HG03196 (cell line): ENCODE data around the gene MED16.
"Not testable (repeated sequence)": the region's sequence is repeated elsewhere in the genome, so short reads cannot be mapped to it uniquely, and the experiment has no call there.

Experiments used
- ATAC-seq: cut with Tn5 transposase; IDR thresholded peaks from one replicate; pipeline ENCODE4 v1.9.1; 2021; ENCODE audit not compliant: unreplicated experiment

The MED16 gene

GRCh38 chr19:911197-912033 is 18.4 kb upstream of the MED16 start:
- no peak for ATAC-seq

DNA sequence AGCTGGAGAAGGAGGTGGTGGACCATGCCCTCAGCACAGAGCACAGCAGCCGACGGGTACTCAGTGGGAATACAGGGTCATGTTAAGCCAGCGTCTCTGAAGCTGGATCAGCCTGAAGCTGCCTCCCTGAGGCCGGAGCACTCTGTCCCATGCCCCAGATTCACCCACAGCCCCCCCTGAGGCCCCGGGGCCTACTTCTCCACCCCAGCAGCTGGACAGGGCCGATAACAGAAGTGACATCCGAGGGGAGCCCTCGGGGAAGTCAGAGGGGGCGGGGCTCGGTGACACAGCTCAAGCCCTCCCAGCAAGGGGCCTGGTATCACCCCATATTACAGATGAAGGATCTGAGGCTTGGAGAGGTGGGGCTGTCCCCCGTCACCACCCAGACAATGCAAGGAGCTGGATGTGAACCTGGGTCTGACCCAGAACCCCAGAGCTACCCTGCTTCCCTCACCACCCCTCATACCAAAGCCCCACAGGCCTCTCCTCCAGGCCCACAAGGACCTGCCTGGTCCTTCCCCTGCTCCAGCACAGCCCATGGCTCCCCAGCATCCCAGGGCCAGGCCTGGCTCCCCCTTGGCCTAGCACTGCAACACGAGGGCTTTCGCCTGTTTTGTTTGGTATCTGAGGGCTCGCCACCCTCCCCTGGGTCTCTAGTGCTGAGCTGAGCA is 14.3 kb upstream of the MED16 start:
- ATAC-seq, result no peak

DNA sequence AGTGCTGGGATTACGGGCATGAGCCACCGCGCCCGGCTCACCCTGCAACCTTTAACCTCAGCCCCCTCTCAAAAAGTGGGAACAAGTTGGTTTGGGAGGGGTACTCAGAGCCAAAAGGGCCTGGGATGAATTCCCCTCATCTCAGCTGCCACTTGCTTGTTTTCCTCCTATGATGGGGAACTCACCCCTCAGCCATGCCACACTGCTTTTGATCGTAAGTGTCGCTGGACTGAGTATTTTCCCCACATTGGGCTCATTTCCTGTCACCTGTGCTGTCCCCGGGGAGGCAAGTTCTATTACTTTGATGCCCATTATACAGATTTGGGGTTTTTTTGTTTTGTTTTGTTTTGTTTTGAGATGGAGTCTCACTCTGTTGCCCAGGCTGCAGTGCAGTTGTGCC is 13.5 kb upstream of the MED16 start:
- no peak for ATAC-seq

- no peak for ATAC-seq
These were observed 11.6 kb upstream of the MED16 start for GRCh38 chr19:904545-904944.

- ATAC-seq, result no peak
These were observed 10.3 kb upstream of the MED16 start for GRCh38 chr19:903266-903797.

GRCh38 chr19:902446-903226 is 9.6 kb upstream of the MED16 start:
- ATAC-seq, result no peak

DNA sequence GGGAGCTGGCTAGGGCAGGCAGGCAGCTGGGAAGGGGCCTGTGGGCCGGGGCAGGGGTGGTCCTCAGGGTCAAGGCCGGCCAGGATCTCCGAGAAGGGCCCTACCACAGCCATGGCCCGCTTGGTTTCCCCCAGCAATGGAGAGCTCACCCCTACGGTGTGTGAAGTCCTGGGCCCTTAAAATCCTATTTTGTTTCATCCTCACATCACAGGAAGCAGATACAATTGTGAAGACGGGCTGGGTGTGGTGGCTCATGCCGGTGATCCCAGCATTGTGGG is 9.0 kb upstream of the MED16 start:
- ATAC-seq, result no peak

GRCh38 chr19:901216-902092 is 8.5 kb upstream of the MED16 start:
- no peak for ATAC-seq

GRCh38 chr19:900302-901111 is 7.5 kb upstream of the MED16 start:
- ATAC-seq, result no peak

DNA sequence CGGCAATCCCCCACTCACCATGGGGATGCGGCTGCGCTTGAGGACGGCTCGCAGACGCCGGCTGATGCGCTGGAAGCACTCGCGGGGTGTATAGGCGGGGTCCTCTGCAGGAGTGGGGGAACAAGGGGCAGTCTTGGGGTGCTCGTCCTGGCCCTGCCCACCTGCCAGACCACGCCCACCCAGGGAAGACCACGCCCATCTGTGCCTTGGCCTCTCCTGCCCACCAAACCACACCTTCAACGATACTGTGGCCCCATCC is 7.0 kb upstream of the MED16 start:
- no peak for ATAC-seq

GRCh38 chr19:899336-900042 is 6.5 kb upstream of the MED16 start:
- ATAC-seq, result no peak

GRCh38 chr19:898663-899062 is 5.7 kb upstream of the MED16 start:
- no peak for ATAC-seq

DNA sequence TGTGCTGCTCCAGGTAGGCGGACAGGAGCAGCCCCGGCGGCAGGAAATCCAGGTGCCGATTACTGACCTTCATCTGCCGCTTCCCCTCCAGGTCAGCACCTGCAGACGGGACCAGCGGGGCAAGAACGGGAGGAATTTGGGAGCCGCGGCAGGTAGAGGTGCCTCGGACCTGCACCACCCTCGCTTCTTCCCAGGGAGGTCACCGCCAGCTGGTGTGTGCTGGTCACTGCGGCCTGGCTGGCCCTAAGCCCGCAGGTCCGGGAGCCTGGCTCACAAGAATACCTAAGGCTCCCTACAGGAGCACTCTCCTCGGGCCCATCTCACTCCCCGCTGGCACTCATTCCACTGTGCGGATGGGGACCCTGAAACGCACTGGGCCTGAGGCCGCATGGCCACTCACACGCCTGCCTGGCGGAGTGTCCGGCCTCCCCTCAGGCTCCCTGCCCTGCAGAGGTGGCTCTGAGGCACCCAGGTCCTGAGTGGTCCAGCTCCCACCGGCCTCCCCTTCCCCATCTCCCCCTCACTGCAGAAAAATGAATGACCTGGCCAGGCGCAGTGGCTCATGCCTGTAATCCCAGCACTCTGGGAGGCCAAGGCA is 4.6 kb upstream of the MED16 start:
- no peak for ATAC-seq

- ATAC-seq, result no peak
These were observed 4.0 kb upstream of the MED16 start for GRCh38 chr19:896999-897398.

GRCh38 chr19:896434-896833 is 3.4 kb upstream of the MED16 start:
- no peak for ATAC-seq

DNA sequence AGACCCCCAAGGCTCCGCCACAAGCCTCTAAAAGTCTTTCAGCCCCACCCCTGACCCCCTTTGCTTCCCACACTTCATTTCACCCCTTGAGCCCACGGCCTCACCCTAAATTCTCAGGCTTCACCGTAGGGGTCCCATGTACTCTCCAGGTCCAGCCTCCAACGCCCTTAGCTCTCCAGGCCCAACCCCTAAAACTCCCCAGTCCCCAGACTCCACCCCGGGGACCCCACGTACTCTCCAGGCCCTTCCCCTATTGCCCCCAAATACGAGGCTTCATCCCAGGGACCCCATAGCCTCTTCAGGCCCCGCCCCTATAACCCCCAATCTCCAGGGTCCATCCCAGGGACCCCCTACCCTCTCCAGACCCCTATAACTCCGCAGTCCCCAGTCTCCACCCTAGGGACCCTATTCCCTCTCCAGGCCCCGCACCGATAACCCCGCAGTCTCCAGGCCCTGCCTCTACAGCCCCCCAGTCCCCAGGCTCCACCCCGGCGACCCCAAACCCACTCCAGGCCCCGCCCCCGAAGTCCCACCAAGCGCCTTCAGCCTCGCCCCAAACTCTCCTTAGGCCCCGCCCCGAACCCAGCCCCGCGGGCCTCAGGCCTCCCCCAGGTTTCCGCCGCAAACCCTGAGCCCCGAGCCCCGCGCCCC is 619 bp downstream of the MED16 start:
- ATAC-seq, result no peak

GRCh38 chr19:891421-892200 is 1.4 kb downstream of the MED16 start:
- not testable (repeated sequence) for ATAC-seq

DNA sequence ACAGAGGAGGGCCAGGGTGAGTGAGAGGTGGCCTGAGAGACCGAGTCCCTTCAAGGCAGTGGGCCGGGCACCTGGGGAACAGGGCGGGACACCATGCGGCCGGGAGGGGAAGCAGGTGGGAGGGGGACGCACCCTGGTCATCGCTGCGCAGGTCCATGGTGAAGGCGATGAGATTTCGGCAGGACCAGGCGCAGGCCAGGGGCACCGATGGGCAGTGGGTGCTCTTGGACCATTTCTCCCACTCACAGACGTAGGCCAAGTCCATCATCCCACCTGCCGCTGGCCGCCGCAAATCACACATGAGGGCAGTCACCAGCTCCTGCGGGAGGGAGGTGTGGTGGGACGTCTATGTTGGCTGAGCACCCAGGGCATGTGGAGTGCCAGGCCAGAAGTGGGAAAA is 2.2 kb downstream of the MED16 start:
- ATAC-seq, result no peak
